SU-DHL-6 (cell line): ENCODE results near the gene KRT9.

ENCODE experiments used
- EZH2phosphoT487 ChIP-seq: fragments of 200-600 bp; sonication (generic), shearing (Covaris generic); conservative IDR thresholded peaks from 2 replicates; pipeline ENCODE4 v1.6.1; 2018; ENCODE audit warnings: mild to moderate bottlenecking, antibody characterized with exemption, low read length, moderate library complexity, mixed read lengths
- TF ChIP-seq, protein P1 (sequence below): fragments of 200-600 bp; sonication (generic); IDR thresholded peaks from one replicate; pipeline ENCODE4 v1.5.1; 2017; ENCODE audit warnings: antibody characterized with exemption, mild to moderate bottlenecking, low read length, moderate library complexity; ENCODE audit not compliant: insufficient read depth, poor library complexity, severe bottlenecking

DNA sequence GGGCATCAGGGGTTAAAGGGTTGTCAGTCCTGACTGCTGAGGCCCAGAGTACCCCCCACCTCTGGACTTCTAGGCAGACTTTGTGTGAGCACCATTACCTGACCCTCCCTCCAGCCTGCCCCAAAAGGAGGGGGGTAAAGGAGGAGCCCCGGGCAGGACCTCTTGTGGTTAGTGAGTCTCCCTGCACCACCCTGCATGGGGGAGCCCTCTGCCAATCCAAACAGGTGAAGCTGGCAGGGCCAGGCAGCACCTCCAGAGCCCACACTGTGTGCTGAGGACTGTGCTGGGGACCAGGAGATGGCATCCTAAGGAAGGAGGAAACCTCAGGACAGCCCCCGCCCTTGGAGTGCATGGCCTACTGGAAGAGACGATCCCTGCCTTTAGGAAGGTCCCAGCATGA, 17.4 kb upstream of the KRT9 start:
- TF ChIP-seq, protein P1, sequence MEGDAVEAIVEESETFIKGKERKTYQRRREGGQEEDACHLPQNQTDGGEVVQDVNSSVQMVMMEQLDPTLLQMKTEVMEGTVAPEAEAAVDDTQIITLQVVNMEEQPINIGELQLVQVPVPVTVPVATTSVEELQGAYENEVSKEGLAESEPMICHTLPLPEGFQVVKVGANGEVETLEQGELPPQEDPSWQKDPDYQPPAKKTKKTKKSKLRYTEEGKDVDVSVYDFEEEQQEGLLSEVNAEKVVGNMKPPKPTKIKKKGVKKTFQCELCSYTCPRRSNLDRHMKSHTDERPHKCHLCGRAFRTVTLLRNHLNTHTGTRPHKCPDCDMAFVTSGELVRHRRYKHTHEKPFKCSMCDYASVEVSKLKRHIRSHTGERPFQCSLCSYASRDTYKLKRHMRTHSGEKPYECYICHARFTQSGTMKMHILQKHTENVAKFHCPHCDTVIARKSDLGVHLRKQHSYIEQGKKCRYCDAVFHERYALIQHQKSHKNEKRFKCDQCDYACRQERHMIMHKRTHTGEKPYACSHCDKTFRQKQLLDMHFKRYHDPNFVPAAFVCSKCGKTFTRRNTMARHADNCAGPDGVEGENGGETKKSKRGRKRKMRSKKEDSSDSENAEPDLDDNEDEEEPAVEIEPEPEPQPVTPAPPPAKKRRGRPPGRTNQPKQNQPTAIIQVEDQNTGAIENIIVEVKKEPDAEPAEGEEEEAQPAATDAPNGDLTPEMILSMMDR = no peak
- no peak for TF ChIP-seq EZH2phosphoT487
